Spleen (tissue), 11 donors: Measurements from ENCODE around the gene KIF14. TPM values are rescaled to one million over a fixed set of nuclear protein-coding genes. Genes with fewer than 3 reads are reported as not detected.

Source experiments
- DNase-seq: peaks from one replicate; pipeline ENCODE4 v3.0.0-alpha.2; 2020
- H3K27ac ChIP-seq, 8 donors: fragments of 200-600 bp; sonication (generic) in 7 of 8; 1 replicate in 4 of 8; 2 replicates in 4 of 8; pipeline versions ENCODE4 v1.5.0 to v1.8.0; 2016 to 2021; ENCODE audit warnings: inconsistent platforms in 4 of 8, mild to moderate bottlenecking in 4 of 8, moderate library complexity in 1 of 8
- H3K27me3 ChIP-seq, 7 donors: fragments of 200-600 bp; sonication (generic) in 6 of 7; replicated peaks in 1 of 7; 1 replicate in 4 of 7; 2 replicates in 3 of 7; pipeline versions ENCODE4 v1.5.0 to v1.8.0; 2016 to 2021; ENCODE audit warnings: inconsistent platforms in 3 of 7, mild to moderate bottlenecking in 1 of 7
- H3K36me3 ChIP-seq, 6 donors: fragments of 200-600 bp; sonication (generic) in 5 of 6; 1 replicate in 4 of 6; 2 replicates in 2 of 6; pipeline versions ENCODE4 v1.5.0 to v1.8.0; 2016 to 2021; ENCODE audit warnings: inconsistent platforms in 2 of 6
- H3K4me1 ChIP-seq, 6 donors: fragments of 200-600 bp; sonication (generic) in 5 of 6; 1 replicate in 3 of 6; 2 replicates in 3 of 6; pipeline versions ENCODE4 v1.5.0 to v1.8.0; 2016 to 2021; ENCODE audit warnings: inconsistent platforms in 3 of 6
- H3K4me3 ChIP-seq, 8 donors: fragments of 200-600 bp; sonication (generic) in 7 of 8; 1 replicate in 4 of 8; 2 replicates in 4 of 8; pipeline versions ENCODE4 v1.5.0 to v1.8.0; 2016 to 2021; ENCODE audit warnings: inconsistent platforms in 4 of 8, mild to moderate bottlenecking in 4 of 8, moderate library complexity in 2 of 8
- H3K9me3 ChIP-seq, 8 donors: fragments of 200-600 bp; sonication (generic) in 7 of 8; 1 replicate in 4 of 8; 2 replicates in 4 of 8; pipeline versions ENCODE4 v1.5.0 to v1.8.0; 2016 to 2021; ENCODE audit warnings: inconsistent platforms in 4 of 8
- POLR2A ChIP-seq, 3 donors: fragments of 450-650 bp; IDR thresholded peaks; one replicate each; pipeline ENCODE4 v1.5.1; 2017; ENCODE audit warnings: antibody characterized with exemption in 3 of 3, mild to moderate bottlenecking in 1 of 3
- POLR2AphosphoS5 ChIP-seq, 3 donors: sonication (generic); formaldehyde crosslinking; IDR thresholded peaks; one replicate each; pipeline ENCODE4 v1.5.1; 2017; ENCODE audit warnings: antibody characterized with exemption in 3 of 3
- WGBS, 5 donors: extraction: QIAGEN DNeasy Blood & Tissue Kit in 3 of 5; methylation state at CpG; one replicate each; pipeline versions ENCODE4 v1.1.5 to v1.1.7; 2013 to 2018; 5-methylcytosine and 5-hydroxymethylcytosine counted together
- intact Hi-C: fragments of 100-400 bp; cut with DNase I; formaldehyde crosslinking; loops from one replicate; pipeline ENCODE4 v1.15.0; 2023; ENCODE audit warnings: low total_unique reads
- polyA plus RNA-seq, 3 donors: library from polyadenylated mRNA; stranded (reverse); fragments of 200-250 nt; gene quantifications; one replicate each; pipeline ENCODE4 v1.2.1, GENCODE V29; 2013
- total RNA-seq, 7 donors: library from RNA; depleted of rRNA in 3 of 7; stranded (reverse); fragments of >200 nt in 3 of 7; fragmentation: NEBNext Ultra II Directional in 4 of 7; extraction: Animal tissue kit (Norgen Biotek cat#: 25700) in 4 of 7; gene quantifications; one replicate each; pipeline versions ENCODE4 v1.1.0 to v1.2.1, GENCODE V29; 2016 to 2021
- TF ChIP-seq, protein P1 (sequence below), 11 experiments: fragments of 200-600 bp in 7 of 11; fragments of 450-650 bp in 4 of 11; sonication (generic) in 4 of 11; IDR thresholded peaks in 8 of 11; conservative IDR thresholded peaks in 3 of 11; 1 replicate in 7 of 11; 2 replicates in 4 of 11; pipeline versions ENCODE4 v1.4.0 to v1.8.0; 2016 to 2021; ENCODE audit warnings: antibody characterized with exemption in 11 of 11, inconsistent platforms in 4 of 11, mild to moderate bottlenecking in 1 of 11
- donor health status: healthy with polysubstance abuse.
- donor health status: DM: no; HTN: no; CAD: no; lungs with moderate emphysema.
- donor health status: DM: no; HTN: no; CAD: no.
- donor health status: Bipolar disorder and iron deficiency.
- donor health status: healthy.
- donor health status: DM: no; HTN: no; CAD: no.
- donor health status: DM: yes; HTN: yes; CAD: no.

KIF14 gene
- total and polyA plus RNA-seq, 10 donors = 0.09 to 3.3 (median 0.70) TPM

DNA sequence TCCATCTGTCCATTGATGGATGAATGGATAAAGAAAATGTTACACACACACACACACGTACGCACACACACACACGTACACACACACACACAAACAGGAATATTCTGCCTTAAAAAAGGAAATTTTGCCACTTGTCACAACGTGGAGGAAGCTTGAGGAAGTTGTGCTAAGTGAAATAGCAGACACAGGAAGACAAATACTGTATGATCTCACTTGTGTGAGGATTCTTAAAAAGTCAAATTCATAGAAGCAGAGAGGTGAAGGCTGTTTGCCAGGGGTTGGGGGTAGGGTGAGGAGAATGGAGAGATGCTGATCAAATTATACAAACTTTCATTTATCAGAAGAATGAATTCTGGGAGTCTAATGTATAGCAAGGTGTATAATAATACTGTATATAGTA, 73.2 kb downstream of the KIF14 start:
- H3K27me3 ChIP-seq = no peaks in the 10 kb centered on the region
- H3K4me3 ChIP-seq = no peak overlapping the region
- no peaks in the 10 kb centered on the region for H3K4me1 ChIP-seq
- no peak for DNase-seq
- no peaks in the 10 kb centered on the region for H3K9me3 ChIP-seq
- no peaks in the 10 kb centered on the region for H3K36me3 ChIP-seq
- 29 to 50% (median 49%) methylated on average over 4 of the region's 4 CpGs for WGBS, 5 donors
- intact Hi-C loops = no loop called here
- no peak overlapping the region for H3K27ac ChIP-seq
- TF ChIP-seq, protein P1, sequence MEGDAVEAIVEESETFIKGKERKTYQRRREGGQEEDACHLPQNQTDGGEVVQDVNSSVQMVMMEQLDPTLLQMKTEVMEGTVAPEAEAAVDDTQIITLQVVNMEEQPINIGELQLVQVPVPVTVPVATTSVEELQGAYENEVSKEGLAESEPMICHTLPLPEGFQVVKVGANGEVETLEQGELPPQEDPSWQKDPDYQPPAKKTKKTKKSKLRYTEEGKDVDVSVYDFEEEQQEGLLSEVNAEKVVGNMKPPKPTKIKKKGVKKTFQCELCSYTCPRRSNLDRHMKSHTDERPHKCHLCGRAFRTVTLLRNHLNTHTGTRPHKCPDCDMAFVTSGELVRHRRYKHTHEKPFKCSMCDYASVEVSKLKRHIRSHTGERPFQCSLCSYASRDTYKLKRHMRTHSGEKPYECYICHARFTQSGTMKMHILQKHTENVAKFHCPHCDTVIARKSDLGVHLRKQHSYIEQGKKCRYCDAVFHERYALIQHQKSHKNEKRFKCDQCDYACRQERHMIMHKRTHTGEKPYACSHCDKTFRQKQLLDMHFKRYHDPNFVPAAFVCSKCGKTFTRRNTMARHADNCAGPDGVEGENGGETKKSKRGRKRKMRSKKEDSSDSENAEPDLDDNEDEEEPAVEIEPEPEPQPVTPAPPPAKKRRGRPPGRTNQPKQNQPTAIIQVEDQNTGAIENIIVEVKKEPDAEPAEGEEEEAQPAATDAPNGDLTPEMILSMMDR (IDR thresholded peaks at IDR 0.05 in 8 of 11, conservative IDR thresholded peaks at IDR 0.05 in 3 of 11) = no peak
- TF ChIP-seq POLR2A (IDR thresholded peaks at IDR 0.05) = no peak
- no peak for TF ChIP-seq POLR2AphosphoS5 (IDR thresholded peaks at IDR 0.05)

DNA sequence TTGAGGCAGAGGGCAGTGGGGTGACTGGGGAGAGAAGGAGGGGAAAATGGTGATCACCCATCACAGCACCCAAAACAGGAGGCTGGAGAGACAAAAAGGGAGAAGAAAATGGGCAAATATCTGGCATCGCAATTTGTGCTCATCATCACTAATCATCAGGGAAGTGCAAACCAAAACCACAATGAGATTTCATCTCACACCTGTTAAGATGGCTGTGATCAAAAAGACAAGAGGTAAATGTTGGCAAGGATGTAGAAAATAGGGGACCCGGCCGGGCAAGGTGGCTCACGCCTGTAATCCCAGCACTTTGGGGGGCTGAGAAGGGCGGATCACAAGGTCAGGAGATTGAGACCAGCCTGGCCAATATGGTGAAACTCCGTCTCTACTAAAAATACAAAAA, 74.0 kb downstream of the KIF14 start:
- H3K4me3 ChIP-seq = no peak overlapping the region
- intact Hi-C loops = no loop called here
- no peak overlapping the region for H3K27ac ChIP-seq
- WGBS, 5 donors = 74 to 89% (median 78%) methylated on average over 6 of the region's 6 CpGs
- no peaks in the 10 kb centered on the region for H3K27me3 ChIP-seq
- no peaks in the 10 kb centered on the region for H3K9me3 ChIP-seq
- no peaks in the 10 kb centered on the region for H3K4me1 ChIP-seq
- no peak for DNase-seq
- TF ChIP-seq POLR2AphosphoS5 (IDR thresholded peaks at IDR 0.05) (no peak), POLR2A (IDR thresholded peaks at IDR 0.05) (no peak)
- TF ChIP-seq, protein P1 (IDR thresholded peaks at IDR 0.05 in 8 of 11, conservative IDR thresholded peaks at IDR 0.05 in 3 of 11) = no peak
- H3K36me3 ChIP-seq = no peaks in the 10 kb centered on the region

DNA sequence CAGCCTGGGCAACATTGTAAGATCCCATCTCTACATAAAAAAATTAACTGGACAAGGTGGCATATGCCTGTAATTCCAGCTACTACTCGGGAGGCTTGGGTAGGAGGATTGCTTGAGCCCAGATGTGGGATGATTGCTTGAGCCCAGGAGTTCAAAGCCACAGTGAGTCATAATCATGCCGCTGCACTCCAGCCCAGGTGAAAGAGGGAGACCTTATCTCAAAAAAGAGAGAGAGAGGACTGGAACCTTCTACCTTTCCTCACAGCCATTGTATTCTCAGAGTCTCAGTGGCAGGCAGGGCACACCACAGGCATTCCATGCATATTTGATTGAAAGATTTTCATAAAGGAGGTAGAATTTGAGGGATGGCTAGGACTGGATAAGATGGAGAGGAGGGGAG, 78.4 kb downstream of the KIF14 start:
- no peak for DNase-seq
- Histone ChIP-seq H3K4me1 (no peaks in the 10 kb centered on the region), H3K27me3 (no peaks in the 10 kb centered on the region), H3K36me3 (no peaks in the 10 kb centered on the region), H3K4me3 (no peak overlapping the region), H3K9me3 (peaks cover 0 to 5% (median 0%) of the 10 kb centered on the region in 8 donors), H3K27ac (no peak overlapping the region)
- 84 to 91% (median 90%) methylated on average over 2 of the region's 2 CpGs for WGBS, 5 donors
- intact Hi-C loops = no loop called here
- TF ChIP-seq, protein P1 (IDR thresholded peaks at IDR 0.05 in 8 of 11, conservative IDR thresholded peaks at IDR 0.05 in 3 of 11) = no peak
- TF ChIP-seq POLR2AphosphoS5 (IDR thresholded peaks at IDR 0.05) (no peak), POLR2A (IDR thresholded peaks at IDR 0.05) (no peak)

DNA sequence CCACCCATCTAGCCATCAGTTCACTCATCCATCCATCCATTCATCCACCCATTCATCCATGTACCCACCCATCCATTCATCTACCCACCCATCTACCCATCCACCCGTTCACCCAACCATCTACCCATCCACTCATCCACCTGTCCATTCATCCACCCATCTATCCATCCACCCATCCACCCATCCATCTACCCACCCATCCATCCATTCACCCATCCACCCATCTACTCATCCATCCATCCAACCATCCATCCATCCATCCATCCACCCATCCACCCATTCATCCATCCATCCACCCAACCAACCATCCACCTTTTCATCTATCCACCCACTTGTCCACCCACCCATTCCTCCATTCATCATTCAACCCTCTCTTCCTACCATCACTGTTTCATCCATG, 80.3 kb downstream of the KIF14 start:
- Histone ChIP-seq H3K27ac (no peak overlapping the region), H3K36me3 (no peaks in the 10 kb centered on the region), H3K9me3 (peaks cover 0 to 5% (median 0%) of the 10 kb centered on the region in 8 donors), H3K4me3 (no peak overlapping the region), H3K4me1 (no peaks in the 10 kb centered on the region), H3K27me3 (no peaks in the 10 kb centered on the region)
- TF ChIP-seq POLR2A (IDR thresholded peaks at IDR 0.05) (no peak), POLR2AphosphoS5 (IDR thresholded peaks at IDR 0.05) (no peak)
- TF ChIP-seq, protein P1 (IDR thresholded peaks at IDR 0.05 in 8 of 11, conservative IDR thresholded peaks at IDR 0.05 in 3 of 11) = no peak
- intact Hi-C loops = no loop called here
- no peak for DNase-seq
- WGBS, 5 donors = 85 to 96% (median 89%) methylated on average over 1 of the region's 1 CpG
